ENCODE measurements around the gene NEUROD6.

- TF ChIP-seq EZH2 (IDR thresholded peaks at IDR 0.05; ENCODE audit: borderline replicate concordance, low read depth, low read length, poor library complexity, severe bottlenecking) (no peak), CTCF (conservative IDR thresholded peaks at IDR 0.05; ENCODE audit: low read depth, low read length) (no peak)
Measured at GRCh38 chr7:31312889-31313288, 27.6 kb downstream of the NEUROD6 start.
